GM19099 (cell line): ENCODE data around the gene ZBED6.

Source experiments
- POLR2A ChIP-seq: IDR thresholded peaks from 3 replicates; pipeline ENCODE4 v1.6.1; 2011; ENCODE audit warnings: low read depth; ENCODE audit not compliant: insufficient read length; ENCODE audit errors: extremely low read depth

Gene ZBED6

DNA sequence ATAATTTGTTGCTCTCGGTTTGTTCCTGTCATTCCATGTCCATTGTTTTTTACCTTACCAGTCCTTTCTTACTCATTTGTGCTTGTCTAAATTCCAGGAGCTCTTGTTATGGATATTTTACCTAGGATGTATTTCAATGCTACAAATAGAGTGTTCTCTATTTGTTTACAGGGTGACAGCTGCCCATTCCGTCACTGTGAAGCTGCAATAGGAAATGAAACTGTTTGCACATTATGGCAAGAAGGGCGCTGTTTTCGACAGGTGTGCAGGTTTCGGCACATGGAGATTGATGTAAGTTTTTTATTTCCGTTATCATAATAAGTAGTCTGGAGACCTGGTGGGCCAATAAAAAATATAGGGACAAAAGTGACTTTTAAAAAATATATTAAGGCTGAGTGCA is 23.0 kb downstream of the ZBED6 start:
- TF ChIP-seq POLR2A = no peak

GRCh38 chr1:203823306-203823705 is 27.9 kb downstream of the ZBED6 start:
- TF ChIP-seq POLR2A = no peak

GRCh38 chr1:203826175-203826574 is 30.8 kb downstream of the ZBED6 start:
- no peak for TF ChIP-seq POLR2A

- TF ChIP-seq POLR2A = no peak
Measured at GRCh38 chr1:203828002-203828401, 32.6 kb downstream of the ZBED6 start.

DNA sequence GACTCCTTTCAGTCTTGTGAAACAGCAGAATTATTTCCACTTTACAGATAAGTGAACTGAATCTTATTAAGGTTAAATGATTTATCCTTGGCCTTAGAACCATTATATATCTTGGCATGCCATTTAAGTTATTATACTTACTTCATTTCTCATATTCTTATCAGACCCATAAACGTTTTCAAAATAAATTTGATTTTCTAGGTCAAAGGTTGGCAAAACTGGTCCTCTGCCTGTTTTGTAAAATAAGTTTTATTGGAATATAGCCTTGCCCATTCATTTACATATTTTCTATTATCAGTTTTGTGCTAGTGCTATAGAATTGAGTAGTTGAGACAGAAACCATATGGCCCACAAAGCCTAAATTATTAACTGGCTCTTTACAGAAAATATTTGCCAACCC is 33.1 kb downstream of the ZBED6 start:
- no peak for TF ChIP-seq POLR2A

- TF ChIP-seq POLR2A = no peak
Measured at GRCh38 chr1:203835476-203835875, 40.1 kb downstream of the ZBED6 start.

DNA sequence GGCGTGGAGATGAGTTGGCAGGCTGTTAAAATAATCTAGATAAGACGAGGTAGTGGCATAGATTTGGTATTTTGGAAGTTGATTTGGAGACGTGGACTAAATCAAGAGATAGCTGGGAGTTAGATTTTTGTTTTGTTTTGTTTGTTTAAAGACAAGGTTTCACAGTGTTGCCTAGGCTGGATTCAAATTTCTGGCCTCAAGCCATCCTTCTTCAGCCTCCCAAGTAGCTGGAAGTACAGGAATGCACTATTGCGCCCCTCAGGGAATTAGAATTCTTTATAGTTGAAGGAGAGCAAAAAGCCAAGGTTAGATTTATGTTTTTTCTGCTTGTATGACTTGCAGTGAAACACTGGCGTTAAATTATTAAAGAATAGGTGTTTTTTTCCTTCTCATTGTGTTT is 43.7 kb downstream of the ZBED6 start:
- no peak for TF ChIP-seq POLR2A

GRCh38 chr1:203840208-203840808 is 44.9 kb downstream of the ZBED6 start:
- no peak for TF ChIP-seq POLR2A

- TF ChIP-seq POLR2A = no peak
Measured at GRCh38 chr1:203842559-203842876, 47.1 kb downstream of the ZBED6 start.

- TF ChIP-seq POLR2A = no peak
Measured at GRCh38 chr1:203843435-203843834, 48.0 kb downstream of the ZBED6 start.
